Left lung (tissue), 10 donors: ENCODE measurements around the gene MCC. TPM values are rescaled to one million over a fixed set of nuclear protein-coding genes. Genes with fewer than 3 reads are reported as not detected.

Experiments used
- ATAC-seq: fragments of 200-7000 bp; cut with Tn5 transposase; one replicate; pipeline ENCODE4 v1.9.1; 2020; ENCODE audit warnings: moderate library complexity
- DNase-seq, 4 donors: peaks; one replicate each; pipeline ENCODE4 v3.0.0-alpha.2; 2013 to 2020
- H3K27ac ChIP-seq, 2 donors: fragments of 200-600 bp; sonication (generic) in 1 of 2; one replicate each; pipeline versions ENCODE4 v1.5.0 to v1.8.0; 2020 to 2021
- H3K27me3 ChIP-seq, 2 donors: fragments of 200-600 bp; sonication (generic) in 1 of 2; one replicate each; pipeline versions ENCODE4 v1.5.0 to v1.8.0; 2020 to 2021
- H3K36me3 ChIP-seq, 2 donors: fragments of 200-600 bp; sonication (generic) in 1 of 2; one replicate each; pipeline versions ENCODE4 v1.5.0 to v1.8.0; 2020 to 2021
- H3K4me1 ChIP-seq, 2 donors: fragments of 200-600 bp; one replicate each; pipeline ENCODE4 v1.8.0; 2021
- H3K4me3 ChIP-seq, 2 donors: fragments of 200-600 bp; sonication (generic) in 1 of 2; one replicate each; pipeline versions ENCODE4 v1.5.0 to v1.8.0; 2020 to 2021; ENCODE audit warnings: mild to moderate bottlenecking in 1 of 2
- H3K9me3 ChIP-seq, 2 donors: fragments of 200-600 bp; sonication (generic) in 1 of 2; one replicate each; pipeline versions ENCODE4 v1.5.0 to v1.8.0; 2020 to 2021
- CTCF ChIP-seq, 2 donors: fragments of 200-600 bp; sonication (generic) in 1 of 2; IDR thresholded peaks; one replicate each; pipeline versions ENCODE4 v1.5.0 to v1.8.0; 2021; ENCODE audit warnings: antibody characterized with exemption in 2 of 2
- intact Hi-C, 2 donors: fragments of 100-400 bp; cut with DNase I; formaldehyde crosslinking; loops; one replicate each; pipeline versions ENCODE4 v1.11.2 to v1.14.2; 2022
- polyA plus RNA-seq, 6 donors: library from polyadenylated mRNA; unstranded; fragments of 120-200 nt; gene quantifications; one replicate each; pipeline ENCODE4 v1.2.1, GENCODE V29; 2013; ENCODE audit not compliant: insufficient read length in 6 of 6
- total RNA-seq, 2 donors: library from RNA; stranded (reverse); fragmentation: NEBNext Ultra II Directional; extraction: Animal tissue kit (Norgen Biotek cat#: 25700); gene quantifications; one replicate each; pipeline ENCODE4 v1.2.1, GENCODE V29; 2021
- donor health status: DM: no; HTN: yes; CAD: no.
- donor health status: DM: no; HTN: no; CAD: no.

The MCC gene
- total and polyA plus RNA-seq, 8 donors, result 12.5 to 18.4 (median 16.1) TPM

- no peaks in the 10 kb centered on the region for H3K27me3 ChIP-seq
- H3K4me1 ChIP-seq, result no peaks in the 10 kb centered on the region
- intact Hi-C loops, result loop anchor here in 1 of 2 donors (5.0 to 10.0 kb wide), 2 partner anchors 270 to 343 kb away; no protein-coding TSS in a partner anchor
- no peak for DNase-seq
- no peak for TF ChIP-seq CTCF (IDR thresholded peaks at IDR 0.05)
- no peaks in the 10 kb centered on the region for H3K9me3 ChIP-seq
- H3K36me3 ChIP-seq, result no peaks in the 10 kb centered on the region
- no peak overlapping the region for H3K4me3 ChIP-seq
- no peak for ATAC-seq
- no peak overlapping the region for H3K27ac ChIP-seq
These were observed 150.5 kb downstream of the MCC start for GRCh38 chr5:113337515-113338415.

GRCh38 chr5:113336975-113337374, 151.3 kb downstream of the MCC start:
- intact Hi-C loops, result loop anchor here in 1 of 2 donors (5.0 to 10.0 kb wide), 2 partner anchors 270 to 342 kb away; no protein-coding TSS in a partner anchor
- Histone ChIP-seq H3K27me3 (no peaks in the 10 kb centered on the region), H3K9me3 (no peaks in the 10 kb centered on the region), H3K36me3 (no peaks in the 10 kb centered on the region), H3K4me1 (no peaks in the 10 kb centered on the region), H3K4me3 (no peak overlapping the region), H3K27ac (no peak overlapping the region)
- DNase-seq, result peak in 1 of 4 donors; percentile 28
- ATAC-seq, result peak; percentile 76
- TF ChIP-seq CTCF (IDR thresholded peaks at IDR 0.05), result peak in 1 of 2 donors; percentile 22

DNA sequence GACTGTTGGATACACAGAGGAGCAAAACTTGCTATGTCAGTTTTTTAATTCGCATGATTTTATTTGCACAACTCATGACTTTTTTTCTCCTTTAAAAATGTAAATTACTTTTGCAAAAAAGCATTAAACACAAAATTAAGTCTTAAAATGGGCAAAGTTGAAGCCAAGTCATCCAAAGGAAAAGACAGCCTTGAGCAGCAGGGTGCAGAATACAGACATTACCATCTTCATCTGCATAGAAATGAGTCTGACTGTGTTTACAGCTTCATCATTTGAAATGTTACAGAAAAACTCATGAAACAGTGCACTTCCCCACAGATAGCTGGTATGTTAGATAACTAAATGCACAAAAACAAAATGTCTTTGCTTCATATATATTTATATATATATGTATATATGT, 154.8 kb downstream of the MCC start:
- intact Hi-C loops, result loop anchor here in 1 of 2 donors (10.0 kb wide), 1 partner anchor 339 kb away; no protein-coding TSS in a partner anchor
- no peak overlapping the region for H3K4me3 ChIP-seq
- TF ChIP-seq CTCF (IDR thresholded peaks at IDR 0.05), result no peak
- no peaks in the 10 kb centered on the region for H3K9me3 ChIP-seq
- no peak for ATAC-seq
- peaks cover 0 to 9% of the 10 kb centered on the region in 2 donors for H3K4me1 ChIP-seq
- H3K27ac ChIP-seq, result no peak overlapping the region
- H3K36me3 ChIP-seq, result no peaks in the 10 kb centered on the region
- no peak for DNase-seq
- H3K27me3 ChIP-seq, result no peaks in the 10 kb centered on the region

DNA sequence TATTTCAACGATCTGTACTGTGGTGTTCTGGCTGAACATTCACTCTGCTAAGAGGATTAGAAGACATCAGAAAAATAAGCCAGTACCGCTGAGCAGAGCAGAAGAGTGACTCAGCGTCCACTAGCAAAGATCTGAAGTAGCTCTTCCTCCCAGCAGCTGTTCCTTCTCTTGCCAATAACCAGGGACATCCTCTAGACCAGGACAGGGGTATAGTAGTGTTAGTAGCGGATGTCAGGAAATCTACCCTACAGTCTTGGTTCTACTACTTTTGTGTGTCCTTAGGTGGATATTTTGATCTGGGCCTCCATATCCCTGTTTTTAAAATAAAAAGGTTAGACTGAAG, 157.1 kb downstream of the MCC start:
- no peaks in the 10 kb centered on the region for H3K36me3 ChIP-seq
- H3K4me3 ChIP-seq, result no peak overlapping the region
- ATAC-seq, result peak; percentile 48
- H3K9me3 ChIP-seq, result no peaks in the 10 kb centered on the region
- no peak for DNase-seq
- TF ChIP-seq CTCF (IDR thresholded peaks at IDR 0.05), result no peak
- no peak overlapping the region for H3K27ac ChIP-seq
- peaks cover 0 to 9% of the 10 kb centered on the region in 2 donors for H3K4me1 ChIP-seq
- H3K27me3 ChIP-seq, result no peaks in the 10 kb centered on the region
- intact Hi-C loops, result loop anchor here in 1 of 2 donors (10.0 kb wide), 1 partner anchor 336 kb away; no protein-coding TSS in a partner anchor

DNA sequence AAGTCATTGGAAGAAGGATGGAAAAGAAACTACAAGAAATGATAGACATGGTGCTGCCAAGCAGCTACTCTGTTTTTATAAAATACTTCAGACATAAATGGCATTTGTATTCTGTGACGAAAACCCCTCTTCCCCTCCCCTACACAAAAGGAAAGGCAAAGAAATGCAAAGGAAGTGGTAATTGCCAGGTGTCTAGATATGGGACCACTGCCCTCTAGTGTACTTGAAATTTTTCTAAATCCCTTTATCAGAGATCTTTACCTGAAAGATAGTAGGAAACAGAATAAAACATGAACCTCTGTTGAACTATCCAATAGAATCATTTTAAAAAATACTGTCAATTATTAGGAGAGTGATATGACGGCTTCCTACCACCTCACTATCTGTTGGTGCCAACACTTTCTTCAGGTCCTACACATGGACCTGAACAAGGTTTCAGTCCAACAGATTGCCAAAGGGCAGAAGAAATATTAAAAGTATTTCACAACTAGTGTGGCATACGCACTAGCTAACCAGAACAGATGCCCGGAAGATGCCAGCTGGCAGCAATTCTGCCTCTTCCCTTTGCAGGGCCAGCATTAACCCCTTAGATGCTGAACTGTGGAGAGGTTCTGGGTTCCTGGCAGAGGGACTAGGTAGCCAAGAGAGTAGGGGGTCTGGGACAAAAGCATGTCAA, 157.6 kb downstream of the MCC start:
- H3K4me3 ChIP-seq, result no peak overlapping the region
- H3K27me3 ChIP-seq, result no peaks in the 10 kb centered on the region
- H3K27ac ChIP-seq, result no peak overlapping the region
- DNase-seq (peak in 2 of 4 donors; percentile 18 to 41), ATAC-seq (peak; percentile 66)
- no peaks in the 10 kb centered on the region for H3K9me3 ChIP-seq
- TF ChIP-seq CTCF (IDR thresholded peaks at IDR 0.05), result peak in 1 of 2 donors; percentile 16
- H3K4me1 ChIP-seq, result peaks cover 0 to 9% of the 10 kb centered on the region in 2 donors
- intact Hi-C loops, result loop anchor here in 1 of 2 donors (10.0 kb wide), 1 partner anchor 336 kb away; no protein-coding TSS in a partner anchor
- no peaks in the 10 kb centered on the region for H3K36me3 ChIP-seq
